BJ (cell line): ENCODE measurements around the gene COMMD8. TPM values are rescaled to one million over a fixed set of nuclear protein-coding genes. Genes with fewer than 3 reads are reported as not detected.

Source experiments
- CTCF ChIA-PET: fragments of 350-600 bp; formaldehyde crosslinking; extraction: SDS; loops from one replicate; lab custom pipeline; 2021; ENCODE audit warnings: antibody characterized with exemption, inconsistent platforms; lab: Yijun Ruan, JAX
- POLR2A ChIA-PET: fragments of 300-600 bp; sonication (Branson Sonifier 250); formaldehyde crosslinking; extraction: SDS; loops from one replicate; lab custom pipeline; 2021; ENCODE audit warnings: antibody characterized with exemption; lab: Charles Lee
- DNase-seq: peaks from one replicate; pipeline ENCODE4 v3.0.0-alpha.2; 2011; ENCODE audit warnings: low read depth
- H3K27me3 ChIP-seq: 2 replicates; pipeline ENCODE4 v1.6.0; 2011; ENCODE audit warnings: low read length; ENCODE audit not compliant: control insufficient read depth, insufficient read depth
- H3K36me3 ChIP-seq: 2 replicates; pipeline ENCODE4 v1.5.1; 2011; ENCODE audit warnings: low read length; ENCODE audit not compliant: control insufficient read depth, insufficient read depth
- H3K4me3 ChIP-seq: 2 replicates; pipeline ENCODE4 v1.5.1; 2011; ENCODE audit warnings: low read depth, mild to moderate bottlenecking, control low read depth, low read length
- CTCF ChIP-seq: IDR thresholded peaks from 2 replicates; pipeline ENCODE4 v1.5.1; 2011; ENCODE audit warnings: low read depth, mild to moderate bottlenecking, control low read depth, inconsistent platforms, low read length, moderate library complexity; ENCODE audit not compliant: insufficient read depth
- polyA plus RNA-seq: library from polyadenylated mRNA; depleted of rRNA; stranded (reverse); fragments of >200 nt; gene quantifications from 2 replicates; pipeline ENCODE4 v1.2.3, GENCODE V29; 2011

Gene COMMD8
- polyA plus RNA-seq, 1 experiment: 10.4 TPM

GRCh38 chr4:47468706-47469365 lies 5.3 kb upstream of the COMMD8 start:
- no peak for TF ChIP-seq CTCF

DNA sequence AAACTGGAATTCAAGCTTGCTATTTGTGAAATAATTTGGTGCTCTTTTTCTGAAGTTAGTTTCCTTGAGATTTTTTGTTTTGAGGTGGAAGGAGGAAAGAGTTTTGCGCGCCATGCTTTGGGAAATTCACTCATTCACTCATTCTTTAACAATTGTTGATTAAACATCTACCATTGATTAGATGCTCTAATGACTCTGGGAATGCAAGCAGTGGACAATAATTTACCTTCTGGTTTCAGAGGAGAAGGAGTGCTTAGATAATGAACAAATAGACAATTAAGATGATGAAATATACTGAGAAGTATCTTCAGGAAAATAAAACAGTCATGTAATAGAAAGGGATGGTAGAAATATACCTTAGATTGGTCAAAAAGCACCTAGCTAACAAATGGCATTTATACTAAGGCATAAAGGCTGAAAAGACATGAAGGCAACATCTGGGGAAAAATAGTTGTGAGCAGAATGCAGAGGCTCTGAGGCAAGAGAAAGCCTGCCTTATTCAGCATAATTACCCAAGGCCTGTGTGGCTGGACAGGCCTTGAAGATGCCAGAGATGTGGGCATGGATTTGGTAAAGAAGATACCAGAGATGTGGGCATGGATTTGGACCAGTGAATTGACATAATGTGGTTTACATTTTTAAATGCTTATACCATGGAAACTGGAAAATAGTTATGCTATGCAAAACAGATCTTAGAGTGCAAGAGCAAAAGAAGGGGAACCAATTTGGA lies 2.7 kb upstream of the COMMD8 start:
- no peaks in the 10 kb centered on the region for H3K27me3 ChIP-seq
- no peak overlapping the region for H3K4me3 ChIP-seq
- ChIA-PET POLR2A (no interaction called here), CTCF (no interaction called here)
- DNase-seq: no peak
- H3K36me3 ChIP-seq: no peaks in the 10 kb centered on the region
- TF ChIP-seq CTCF: no peak

More at GRCh38 chr4:47468706-47469365, 5.3 kb upstream of the COMMD8 start:
- ChIA-PET POLR2A (no interaction called here), CTCF (no interaction called here)
- H3K4me3 ChIP-seq: no peak overlapping the region
- H3K36me3 ChIP-seq: no peaks in the 10 kb centered on the region
- no peaks in the 10 kb centered on the region for H3K27me3 ChIP-seq
- no peak for DNase-seq

GRCh38 chr4:47465004-47465403 lies 1.5 kb upstream of the COMMD8 start:
- CTCF ChIA-PET: interaction anchor here (1.3 kb wide), 1 partner anchor 19 kb away, joined by 3 read pairs; no protein-coding TSS in a partner anchor
- POLR2A ChIA-PET: no interaction called here
- no peaks in the 10 kb centered on the region for H3K27me3 ChIP-seq
- no peaks in the 10 kb centered on the region for H3K36me3 ChIP-seq
- TF ChIP-seq CTCF: no peak
- H3K4me3 ChIP-seq: no peak overlapping the region
- no peak for DNase-seq

GRCh38 chr4:47462799-47463234 lies 685 bp downstream of the COMMD8 start:
- POLR2A ChIA-PET: interaction anchor here (0.7 kb wide), 1 partner anchor 74 kb away, joined by 3 read pairs; no protein-coding TSS in a partner anchor
- no peak for TF ChIP-seq CTCF
- H3K27me3 ChIP-seq: no peaks in the 10 kb centered on the region
- no peak for DNase-seq
- no peaks in the 10 kb centered on the region for H3K36me3 ChIP-seq
- CTCF ChIA-PET: interaction anchor here (0.6 to 1.3 kb wide), 7 partner anchors 20 to 1554 kb away, joined by 3 to 4 read pairs (median 3); no protein-coding TSS in a partner anchor
- peak overlapping the region; percentile 92 for H3K4me3 ChIP-seq

- Histone ChIP-seq H3K4me3 (no peak overlapping the region), H3K27me3 (no peaks in the 10 kb centered on the region), H3K36me3 (peaks cover 3% of the 10 kb centered on the region)
- peak; percentile 25 for DNase-seq
- ChIA-PET POLR2A (no interaction called here), CTCF (no interaction called here)
- TF ChIP-seq CTCF: no peak
These were observed 11.8 kb downstream of the COMMD8 start for GRCh38 chr4:47451657-47452056.
